RKO (cell line): ENCODE data around the gene CDH1.

Experiments
- DNase-seq: peaks from one replicate; pipeline ENCODE4 v3.0.0-alpha.2; 2016; ENCODE audit warnings: low spot score

The CDH1 gene

GRCh38 chr16:68857479-68857878 lies 120.4 kb downstream of the CDH1 start:
- DNase-seq: no peak

- DNase-seq: no peak
Observed at GRCh38 chr16:68859828-68860227, 122.7 kb downstream of the CDH1 start.

- DNase-seq: no peak
Observed at GRCh38 chr16:68860978-68861892, 124.1 kb downstream of the CDH1 start.

GRCh38 chr16:68866933-68867332 lies 129.8 kb downstream of the CDH1 start:
- no peak for DNase-seq

GRCh38 chr16:68869492-68870088 lies 132.5 kb downstream of the CDH1 start:
- DNase-seq: no peak

- DNase-seq: no peak
Observed at GRCh38 chr16:68873635-68874471, 136.8 kb downstream of the CDH1 start.

GRCh38 chr16:68875871-68876270 lies 138.8 kb downstream of the CDH1 start:
- no peak for DNase-seq

- no peak for DNase-seq
Observed at GRCh38 chr16:68883685-68884084, 146.6 kb downstream of the CDH1 start.

- DNase-seq: no peak
Observed at GRCh38 chr16:68884401-68884800, 147.3 kb downstream of the CDH1 start.
